ENCODE results near the gene SPRED1. TPM values are rescaled to one million over a fixed set of nuclear protein-coding genes. Genes with fewer than 3 reads are reported as not detected.

Gene SPRED1
- total RNA-seq, 1 donor from 2014 or later: 25.6 TPM

DNA sequence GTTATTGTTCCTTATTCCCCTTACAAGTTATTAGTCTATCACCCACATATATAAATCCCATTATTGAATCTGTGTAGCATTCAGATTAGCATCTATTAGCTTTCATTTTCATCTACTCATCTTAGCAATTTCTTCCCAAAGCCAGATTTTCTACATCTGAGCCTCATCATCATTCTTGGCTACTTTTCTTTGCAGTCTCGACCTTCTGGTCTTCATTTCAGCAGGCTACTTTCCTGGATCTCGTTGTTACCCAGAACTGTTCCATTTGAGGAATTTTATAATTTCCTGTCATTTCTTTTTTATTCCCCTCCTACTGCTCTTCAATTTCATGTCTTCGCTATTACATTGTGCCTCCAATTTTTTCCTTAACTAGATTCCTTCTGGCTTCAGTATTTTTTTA lies 51.8 kb downstream of the SPRED1 start:
- Mint-ChIP-seq H3K4me3 (no peak overlapping the region), H3K4me1 (ENCODE audit: unreplicated experiment) (peaks cover 5% of the 10 kb centered on the region), H3K27me3 (no peaks in the 10 kb centered on the region), H3K36me3 (peaks cover 38% of the 10 kb centered on the region), H3K27ac (no peak overlapping the region), H3K9me3 (no peaks in the 10 kb centered on the region)
- TF ChIP-seq CTCF (conservative IDR thresholded peaks at IDR 0.05): no peak
- no peak for DNase-seq (ENCODE audit: extremely low spot score, unreplicated experiment)

- no peak overlapping the region for H3K4me3 Mint-ChIP-seq
- no peak for TF ChIP-seq CTCF (conservative IDR thresholded peaks at IDR 0.05)
- DNase-seq (ENCODE audit: extremely low spot score, unreplicated experiment): no peak
- H3K4me1 Mint-ChIP-seq (ENCODE audit: unreplicated experiment): peaks cover 5% of the 10 kb centered on the region
- H3K27ac Mint-ChIP-seq: no peak overlapping the region
- H3K36me3 Mint-ChIP-seq: peaks cover 42% of the 10 kb centered on the region
- H3K9me3 Mint-ChIP-seq: no peaks in the 10 kb centered on the region
- no peaks in the 10 kb centered on the region for H3K27me3 Mint-ChIP-seq
Observed at GRCh38 chr15:38307251-38307650, 54.6 kb downstream of the SPRED1 start.

- no peak overlapping the region for H3K4me3 Mint-ChIP-seq
- no peaks in the 10 kb centered on the region for H3K27me3 Mint-ChIP-seq
- no peak for DNase-seq (ENCODE audit: extremely low spot score, unreplicated experiment)
- no peaks in the 10 kb centered on the region for H3K9me3 Mint-ChIP-seq
- no peaks in the 10 kb centered on the region for H3K4me1 Mint-ChIP-seq (ENCODE audit: unreplicated experiment)
- peaks cover 41% of the 10 kb centered on the region for H3K36me3 Mint-ChIP-seq
- no peak overlapping the region for H3K27ac Mint-ChIP-seq
- no peak for TF ChIP-seq CTCF (conservative IDR thresholded peaks at IDR 0.05)
Observed at GRCh38 chr15:38307861-38308641, 55.4 kb downstream of the SPRED1 start.

GRCh38 chr15:38308797-38309196 lies 56.2 kb downstream of the SPRED1 start:
- no peak for DNase-seq (ENCODE audit: extremely low spot score, unreplicated experiment)
- H3K4me1 Mint-ChIP-seq (ENCODE audit: unreplicated experiment): no peaks in the 10 kb centered on the region
- no peaks in the 10 kb centered on the region for H3K27me3 Mint-ChIP-seq
- TF ChIP-seq CTCF (conservative IDR thresholded peaks at IDR 0.05): no peak
- H3K36me3 Mint-ChIP-seq: peaks cover 41% of the 10 kb centered on the region
- no peak overlapping the region for H3K4me3 Mint-ChIP-seq
- H3K27ac Mint-ChIP-seq: no peak overlapping the region
- H3K9me3 Mint-ChIP-seq: no peaks in the 10 kb centered on the region

GRCh38 chr15:38312190-38312589 lies 59.6 kb downstream of the SPRED1 start:
- Mint-ChIP-seq H3K9me3 (no peaks in the 10 kb centered on the region), H3K27me3 (no peaks in the 10 kb centered on the region), H3K36me3 (peaks cover 37% of the 10 kb centered on the region), H3K4me3 (no peak overlapping the region), H3K4me1 (ENCODE audit: unreplicated experiment) (no peaks in the 10 kb centered on the region), H3K27ac (no peak overlapping the region)
- DNase-seq (ENCODE audit: extremely low spot score, unreplicated experiment): no peak
- TF ChIP-seq CTCF (conservative IDR thresholded peaks at IDR 0.05): no peak

Measured in type B pancreatic cell (in vitro differentiated cells).